GM08714 (cell line): ENCODE results near the gene KIF3A.

Experiments
- H3K4me3 ChIP-seq: fragments of 200-500 bp; sonication (Bioruptor generic); 2 replicates; pipeline ENCODE4 v1.5.1; 2014; ENCODE audit warnings: mild to moderate bottlenecking, low read length, inconsistent platforms
- ZNF274 ChIP-seq: IDR thresholded peaks from 2 replicates; pipeline ENCODE4 v1.6.1; 2012; ENCODE audit warnings: mild to moderate bottlenecking, low read depth, low read length

Gene KIF3A

DNA sequence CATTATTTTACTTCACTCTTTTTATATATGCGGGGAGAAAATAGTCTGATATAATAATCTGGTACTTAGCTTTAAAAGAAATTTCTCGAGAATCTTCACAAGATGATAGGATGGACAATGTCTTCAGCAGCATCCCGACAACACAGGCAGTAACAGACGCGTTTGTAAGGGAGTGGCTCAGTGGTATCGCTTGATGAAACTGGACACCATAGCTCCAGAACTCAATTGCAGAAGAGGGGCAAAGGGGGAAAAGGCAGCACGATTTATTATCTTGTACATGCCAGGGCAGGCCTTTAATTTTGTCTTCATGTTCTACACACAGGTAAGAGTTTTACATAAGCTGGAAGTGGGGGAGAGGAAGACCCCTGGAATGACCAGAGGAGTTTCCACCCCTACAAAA is 47.8 kb downstream of the KIF3A start:
- no peak overlapping the region for H3K4me3 ChIP-seq
- TF ChIP-seq ZNF274 = no peak

- no peak overlapping the region for H3K4me3 ChIP-seq
- no peak for TF ChIP-seq ZNF274
Observed at GRCh38 chr5:132688536-132689339, 48.6 kb downstream of the KIF3A start.

- TF ChIP-seq ZNF274 = no peak
- H3K4me3 ChIP-seq = no peak overlapping the region
Observed at GRCh38 chr5:132687995-132688394, 49.4 kb downstream of the KIF3A start.

GRCh38 chr5:132686193-132686592 is 51.2 kb downstream of the KIF3A start:
- H3K4me3 ChIP-seq = no peak overlapping the region
- TF ChIP-seq ZNF274 = no peak

- no peak for TF ChIP-seq ZNF274
- H3K4me3 ChIP-seq = no peak overlapping the region
Observed at GRCh38 chr5:132684922-132685720, 52.2 kb downstream of the KIF3A start.

DNA sequence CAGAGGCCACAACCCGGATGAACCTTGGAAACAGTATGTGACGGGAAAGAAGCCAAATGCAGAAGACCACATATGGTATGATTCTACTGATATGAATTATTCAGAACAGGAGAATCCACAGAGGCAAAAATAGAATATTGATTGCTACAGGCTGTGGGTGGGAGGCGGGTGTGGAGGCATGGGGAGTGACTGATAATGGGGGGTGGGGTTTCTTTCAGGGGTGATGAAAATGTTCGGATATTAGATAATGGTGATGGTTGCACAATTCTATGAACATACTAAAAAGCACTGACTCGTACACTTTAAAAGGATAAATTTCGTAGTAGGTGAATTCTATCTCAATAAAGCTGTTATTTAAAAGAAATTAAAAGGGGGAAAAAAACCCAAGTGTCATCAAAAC is 52.9 kb downstream of the KIF3A start:
- H3K4me3 ChIP-seq = no peak overlapping the region
- no peak for TF ChIP-seq ZNF274

DNA sequence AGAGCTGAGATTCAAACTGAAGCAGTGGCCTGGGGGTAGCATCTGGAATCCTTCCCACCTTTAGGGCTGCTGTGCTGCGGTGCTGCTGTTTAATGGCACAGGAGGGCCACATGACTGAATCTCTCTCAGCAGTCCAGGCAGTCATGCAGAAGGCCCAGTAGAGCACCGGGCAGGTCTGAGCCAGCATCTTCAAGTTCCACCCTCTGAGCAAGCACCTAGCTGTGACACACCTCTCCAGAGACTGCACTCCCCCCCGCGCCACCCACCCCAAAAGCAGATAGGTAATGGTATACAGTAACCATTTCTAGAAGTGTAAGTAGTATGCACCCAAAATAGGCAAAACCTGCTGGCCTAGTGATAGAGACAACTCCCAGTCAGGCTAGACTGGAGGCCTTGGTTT is 55.4 kb downstream of the KIF3A start:
- no peak overlapping the region for H3K4me3 ChIP-seq

DNA sequence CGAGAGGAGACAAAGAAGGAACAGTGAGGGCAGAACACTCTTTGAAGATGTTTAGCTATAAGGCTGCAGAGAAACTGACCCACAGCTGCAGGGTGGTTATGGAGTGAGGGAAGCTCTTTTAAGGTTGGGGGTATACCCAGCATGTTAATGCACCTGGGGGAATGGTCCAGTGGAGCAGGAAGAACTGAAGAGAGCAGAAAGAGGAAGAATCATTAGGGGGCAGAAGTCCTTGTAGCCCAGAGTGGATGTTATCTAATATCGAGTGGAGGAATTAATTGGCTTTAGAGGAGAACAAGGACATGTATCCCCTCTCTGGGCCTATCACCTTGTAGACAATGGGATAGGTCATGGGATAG is 55.9 kb downstream of the KIF3A start:
- H3K4me3 ChIP-seq = no peak overlapping the region
- no peak for TF ChIP-seq ZNF274

More for the DNA sequence above, 55.4 kb downstream of the KIF3A start:
- no peak for TF ChIP-seq ZNF274

DNA sequence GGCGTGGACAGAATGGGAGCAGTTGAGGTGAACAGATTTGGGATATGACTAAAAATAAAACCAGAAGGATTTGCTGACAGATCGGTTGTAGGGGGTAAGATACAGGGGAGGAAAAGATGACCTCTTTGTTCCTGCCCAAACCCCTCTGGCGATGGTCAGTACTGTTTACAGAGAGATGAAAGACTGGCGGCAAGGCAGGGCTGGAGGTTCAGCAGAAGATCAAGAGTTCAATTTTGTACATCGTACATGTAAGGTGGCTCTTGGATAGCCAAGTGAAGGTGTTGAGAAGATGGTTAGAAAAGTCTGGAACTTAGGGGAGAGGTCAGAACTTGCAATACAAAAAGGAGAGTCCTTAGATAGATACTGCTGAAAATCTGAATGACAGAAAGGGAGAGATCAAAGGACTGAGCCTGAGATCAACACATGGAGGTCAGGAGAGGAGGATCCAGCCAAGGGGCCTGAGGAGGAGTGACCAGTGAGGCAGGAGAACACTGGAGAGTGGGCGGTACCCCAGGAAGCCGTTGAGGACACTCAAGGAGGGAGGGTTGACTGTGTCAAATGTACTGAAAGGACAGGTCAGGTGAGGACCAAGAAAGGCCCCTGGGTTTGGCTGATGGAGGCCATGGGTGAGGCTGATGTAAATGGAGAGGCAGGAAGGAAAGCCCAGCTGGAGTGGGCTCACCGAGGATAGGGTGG is 56.4 kb downstream of the KIF3A start:
- H3K4me3 ChIP-seq = no peak overlapping the region
- TF ChIP-seq ZNF274 = no peak

DNA sequence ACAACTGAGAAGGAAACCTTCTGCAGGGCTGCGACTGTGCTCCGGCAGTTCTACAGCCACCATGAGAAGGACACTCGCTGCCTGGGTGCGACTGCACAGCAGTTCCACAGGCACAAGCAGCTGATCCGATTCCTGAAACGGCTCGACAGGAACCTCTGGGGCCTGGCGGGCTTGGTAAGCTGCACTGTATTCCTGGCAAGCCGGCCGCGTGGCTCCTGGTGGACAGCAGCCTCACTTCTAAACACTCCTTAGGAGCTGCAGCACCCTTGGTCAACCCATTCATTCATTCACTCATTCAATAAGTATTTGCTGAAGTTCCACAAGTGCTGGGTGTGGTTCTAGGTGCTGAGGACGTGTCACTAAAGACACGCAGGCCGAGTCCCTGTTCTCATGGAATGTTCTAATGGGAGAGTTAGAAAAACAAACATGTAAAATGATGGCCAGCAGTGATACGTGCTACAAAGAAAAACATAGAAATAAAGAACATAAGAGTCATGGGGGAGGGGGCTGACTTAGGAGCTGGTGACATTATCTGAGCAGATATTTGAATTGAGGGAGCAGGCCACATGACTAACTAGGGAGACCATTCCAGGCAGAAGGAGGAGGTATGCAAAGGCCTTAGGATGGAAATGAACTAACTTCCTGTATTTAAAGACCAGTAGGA is 57.5 kb downstream of the KIF3A start:
- H3K4me3 ChIP-seq = no peak overlapping the region
- no peak for TF ChIP-seq ZNF274

GRCh38 chr5:132679166-132679565 is 58.2 kb downstream of the KIF3A start:
- no peak overlapping the region for H3K4me3 ChIP-seq
- no peak for TF ChIP-seq ZNF274

DNA sequence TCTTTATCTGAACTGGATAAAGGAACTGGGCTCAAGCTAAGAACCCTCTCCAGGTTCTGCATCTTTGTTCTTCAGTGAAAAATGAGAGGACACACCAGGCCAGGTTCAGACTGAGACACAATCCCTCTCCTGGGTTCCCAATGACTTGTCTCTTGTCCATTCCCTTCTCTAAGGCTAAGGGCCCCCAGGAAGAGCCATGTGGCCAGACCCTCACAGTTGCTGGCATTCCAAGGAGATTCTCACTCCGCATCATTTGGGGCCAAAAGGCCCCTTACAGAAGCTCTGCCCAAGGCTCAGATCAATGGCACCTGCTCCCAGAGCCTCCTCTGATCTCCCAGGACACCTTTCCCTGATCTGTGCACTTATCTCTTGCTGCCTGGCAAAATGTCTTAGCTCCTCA is 58.6 kb downstream of the KIF3A start:
- no peak for TF ChIP-seq ZNF274
- H3K4me3 ChIP-seq = no peak overlapping the region

- H3K4me3 ChIP-seq = no peak overlapping the region
- no peak for TF ChIP-seq ZNF274
Observed at GRCh38 chr5:132677682-132678400, 59.5 kb downstream of the KIF3A start.
